Caco-2 (cell line): ENCODE measurements around the gene PSME1. TPM values are rescaled to one million over a fixed set of nuclear protein-coding genes. Genes with fewer than 3 reads are reported as not detected.
A peak's percentile ranks its signal among the peaks of the same experiment; 100 is the strongest.

Experiments used
- BruUV-seq: library from RNA; stranded (reverse); fragments of 400-500 nt; replicated peaks from 2 replicates; lab custom pipeline; 2021; lab: Mats Ljungman, UMichigan
- CTCF ChIA-PET: fragments of 300-600 bp; sonication (Branson Sonifier 250); formaldehyde crosslinking; loops from one replicate; lab custom pipeline; 2022; ENCODE audit warnings: antibody characterized with exemption; lab: Charles Lee
- POLR2A ChIA-PET: fragments of 300-600 bp; sonication (Branson Sonifier 250); formaldehyde crosslinking; loops from one replicate; lab custom pipeline; 2022; ENCODE audit warnings: antibody characterized with exemption; lab: Charles Lee
- DNase-seq, 2 experiments: peaks; one replicate each; pipeline versions ENCODE4 v3.0.0 to v3.0.0-alpha.2; 2020 to 2022
- H3K27me3 ChIP-seq: replicated peaks from 2 replicates; pipeline ENCODE4 v1.6.0; 2011; ENCODE audit warnings: low read length; ENCODE audit not compliant: control insufficient read depth, insufficient read depth
- H3K36me3 ChIP-seq: 2 replicates; pipeline ENCODE4 v1.5.1; 2011; ENCODE audit warnings: low read length; ENCODE audit not compliant: control insufficient read depth, insufficient read depth
- H3K4me1 ChIP-seq: fragments of 250-450 bp; sonication (Bioruptor Pico); 2 replicates; pipeline ENCODE4 v1.5.1; 2020; ENCODE audit warnings: mild to moderate bottlenecking
- H3K4me3 ChIP-seq: 2 replicates; pipeline ENCODE4 v1.5.1; 2011; ENCODE audit warnings: low read depth, mild to moderate bottlenecking, control low read depth, low read length
- H3K9me3 ChIP-seq: fragments of 250-450 bp; sonication (Bioruptor Pico); 2 replicates; pipeline ENCODE4 v1.5.1; 2020; ENCODE audit warnings: mild to moderate bottlenecking, moderate library complexity
- H3K27ac Mint-ChIP-seq: one replicate; pipeline ENCODE4 v1.8.0; 2022; ENCODE audit warnings: mixed read lengths; ENCODE audit not compliant: unreplicated experiment
- H3K27me3 Mint-ChIP-seq: one replicate; pipeline ENCODE4 v1.8.0; 2022; ENCODE audit warnings: mixed read lengths; ENCODE audit not compliant: insufficient read depth, unreplicated experiment
- H3K36me3 Mint-ChIP-seq: one replicate; pipeline ENCODE4 v1.8.0; 2022; ENCODE audit warnings: mild to moderate bottlenecking, mixed read lengths; ENCODE audit not compliant: insufficient read depth, unreplicated experiment
- H3K4me1 Mint-ChIP-seq: one replicate; pipeline ENCODE4 v1.8.0; 2022; ENCODE audit warnings: low read depth, mixed read lengths; ENCODE audit not compliant: unreplicated experiment
- H3K4me3 Mint-ChIP-seq: one replicate; pipeline ENCODE4 v1.8.0; 2022; ENCODE audit warnings: mild to moderate bottlenecking, moderate library complexity, mixed read lengths; ENCODE audit not compliant: unreplicated experiment
- H3K9me3 Mint-ChIP-seq: one replicate; pipeline ENCODE4 v1.8.0; 2022; ENCODE audit warnings: mixed read lengths; ENCODE audit not compliant: unreplicated experiment
- CTCF ChIP-seq, 2 experiments: fragments of 200-600 bp in 1 of 2; IDR thresholded peaks; 1 replicate in 1 of 2; 2 replicates in 1 of 2; pipeline versions ENCODE4 v1.5.1 to v1.8.0; 2011 to 2022; ENCODE audit warnings: antibody characterized with exemption in 1 of 2, control low read depth in 1 of 2, inconsistent platforms in 1 of 2, low read depth in 1 of 2, low read length in 1 of 2, mild to moderate bottlenecking in 1 of 2, moderate library complexity in 1 of 2; ENCODE audit not compliant: insufficient read depth in 1 of 2, severe bottlenecking in 1 of 2, unreplicated experiment in 1 of 2
- intact Hi-C: fragments of 100-400 bp; cut with micrococcal nuclease; formaldehyde crosslinking; loops from one replicate; pipeline ENCODE4 v1.10.0; 2022; ENCODE audit not compliant: unreplicated experiment
- total RNA-seq: library from RNA; stranded (reverse); gene quantifications from 2 replicates; pipeline ENCODE4 v1.2.3, GENCODE V29; 2022

PSME1 gene
- total RNA-seq, 1 experiment from 2014 or later = 141 TPM

DNA sequence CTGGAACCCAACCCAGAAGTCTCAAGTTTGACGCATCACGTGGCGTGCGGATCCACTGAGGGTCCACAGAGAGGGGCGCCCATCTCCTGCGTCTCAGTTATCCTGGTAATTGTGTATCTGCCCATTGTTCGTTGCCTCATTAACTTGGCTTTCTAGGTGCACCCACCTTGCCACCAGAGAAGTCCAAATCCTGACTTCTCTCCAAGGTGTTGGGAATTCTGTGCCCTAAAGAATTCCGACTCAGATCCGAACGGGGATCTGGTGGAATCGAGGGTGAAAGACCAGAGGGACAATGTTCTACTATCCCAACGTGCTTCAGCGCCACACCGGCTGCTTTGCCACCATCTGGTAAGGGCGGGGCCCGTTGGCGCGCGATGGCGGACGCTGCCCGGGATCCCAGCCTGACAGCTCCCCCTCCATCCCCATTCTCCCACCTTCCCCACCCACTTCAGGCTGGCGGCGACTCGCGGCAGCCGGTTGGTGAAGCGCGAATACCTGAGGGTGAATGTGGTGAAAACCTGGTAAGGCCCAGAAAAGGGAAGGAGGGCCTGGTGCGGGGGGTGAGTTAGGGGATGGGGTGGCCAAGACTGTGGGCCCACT is 36.4 kb downstream of the PSME1 start:
- intact Hi-C loops = no loop called here
- Histone ChIP-seq H3K36me3 (peaks cover 2% of the 10 kb centered on the region), H3K4me3 (no peak overlapping the region), H3K9me3 (no peaks in the 10 kb centered on the region), H3K27me3 (no peaks in the 10 kb centered on the region), H3K4me1 (no peaks in the 10 kb centered on the region)
- Mint-ChIP-seq H3K36me3 (peaks cover 17% of the 10 kb centered on the region), H3K9me3 (no peaks in the 10 kb centered on the region), H3K27ac (no peak overlapping the region), H3K4me3 (no peak overlapping the region), H3K27me3 (no peaks in the 10 kb centered on the region), H3K4me1 (no peaks in the 10 kb centered on the region)
- DNase-seq = no peak
- CTCF ChIA-PET = no interaction called here
- BruUV-seq = no TSS peak
- TF ChIP-seq CTCF (IDR thresholded peaks at IDR 0.05; ENCODE audit: insufficient read depth in 1 of 2, low read depth in 1 of 2, low read length in 1 of 2, severe bottlenecking in 1 of 2, unreplicated experiment in 1 of 2) = no peak
- POLR2A ChIA-PET = no interaction called here

GRCh38 chr14:24172871-24173281 is 36.9 kb downstream of the PSME1 start:
- intact Hi-C loops = no loop called here
- Histone ChIP-seq H3K27me3 (no peaks in the 10 kb centered on the region), H3K4me3 (no peak overlapping the region), H3K4me1 (no peaks in the 10 kb centered on the region), H3K9me3 (no peaks in the 10 kb centered on the region), H3K36me3 (no peaks in the 10 kb centered on the region)
- DNase-seq = no peak
- no peaks in the 10 kb centered on the region for H3K9me3 Mint-ChIP-seq
- peaks cover 15% of the 10 kb centered on the region for H3K36me3 Mint-ChIP-seq
- no peak overlapping the region for H3K4me3 Mint-ChIP-seq
- no peak overlapping the region for H3K27ac Mint-ChIP-seq
- H3K4me1 Mint-ChIP-seq = no peaks in the 10 kb centered on the region
- ChIA-PET CTCF (no interaction called here), POLR2A (no interaction called here)
- no peak for TF ChIP-seq CTCF (IDR thresholded peaks at IDR 0.05; ENCODE audit: insufficient read depth in 1 of 2, low read depth in 1 of 2, low read length in 1 of 2, severe bottlenecking in 1 of 2, unreplicated experiment in 1 of 2)
- no peaks in the 10 kb centered on the region for H3K27me3 Mint-ChIP-seq
- no TSS peak for BruUV-seq

DNA sequence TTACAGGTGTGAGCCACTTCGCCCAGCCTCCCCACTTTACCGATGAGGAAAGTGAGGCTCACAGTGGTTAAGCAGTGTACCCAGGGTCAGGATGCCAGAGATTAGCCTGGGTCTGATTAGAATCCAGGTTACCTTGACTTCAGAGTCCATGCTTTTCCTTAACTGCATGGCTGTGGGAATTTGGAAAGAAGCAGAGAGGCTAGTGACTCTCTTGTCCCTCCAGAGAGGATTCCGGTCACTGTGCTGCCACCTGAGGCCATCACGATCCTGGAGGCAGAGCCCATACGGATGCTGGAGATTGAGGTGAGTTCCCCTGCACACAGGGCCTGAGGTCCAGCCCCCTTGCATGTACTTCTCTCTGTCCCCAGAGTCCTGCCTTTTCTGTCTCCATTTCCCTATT is 40.6 kb downstream of the PSME1 start:
- H3K4me3 Mint-ChIP-seq = no peak overlapping the region
- POLR2A ChIA-PET = no interaction called here
- H3K9me3 Mint-ChIP-seq = no peaks in the 10 kb centered on the region
- BruUV-seq = no TSS peak
- TF ChIP-seq CTCF (IDR thresholded peaks at IDR 0.05; ENCODE audit: insufficient read depth in 1 of 2, low read depth in 1 of 2, low read length in 1 of 2, severe bottlenecking in 1 of 2, unreplicated experiment in 1 of 2) = no peak
- CTCF ChIA-PET = no interaction called here
- H3K36me3 Mint-ChIP-seq = peaks cover 34% of the 10 kb centered on the region
- Histone ChIP-seq H3K4me3 (no peak overlapping the region), H3K36me3 (no peaks in the 10 kb centered on the region; the same call in 1 of the 2 replicates), H3K27me3 (no peaks in the 10 kb centered on the region), H3K4me1 (no peaks in the 10 kb centered on the region), H3K9me3 (no peaks in the 10 kb centered on the region)
- H3K27ac Mint-ChIP-seq = peak overlapping the region; percentile 6
- no peaks in the 10 kb centered on the region for H3K4me1 Mint-ChIP-seq
- intact Hi-C loops = no loop called here
- DNase-seq = no peak
- no peaks in the 10 kb centered on the region for H3K27me3 Mint-ChIP-seq
